Measurements from ENCODE around the gene ZNF273. TPM values are rescaled to one million over a fixed set of nuclear protein-coding genes. Genes with fewer than 3 reads are reported as not detected.
A peak's percentile ranks its signal among the peaks of the same experiment; 100 is the strongest.
"Not testable (repeated sequence)": the region's sequence is repeated elsewhere in the genome, so short reads cannot be mapped to it uniquely, and the experiment has no call there.

Gene ZNF273
- total and polyA plus RNA-seq, 10 donors: 2.4 to 10.4 (median 6.1) TPM

DNA sequence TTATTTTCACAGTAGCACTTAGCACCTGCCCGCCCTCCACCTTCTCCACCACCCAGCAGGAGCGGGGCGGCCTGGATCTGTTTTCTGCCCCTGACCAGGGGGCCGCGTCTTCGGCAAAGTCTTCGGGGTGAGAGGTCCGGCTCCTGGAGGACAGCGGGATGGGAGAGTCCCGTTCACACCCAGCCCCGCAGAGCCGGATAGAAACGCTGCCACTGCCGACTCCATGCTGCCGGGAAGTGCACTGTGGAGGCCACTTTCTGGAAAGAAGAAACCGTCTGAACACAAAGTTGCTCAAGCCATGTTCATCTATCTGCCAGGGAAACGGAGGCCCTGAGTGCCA is 14.5 kb upstream of the ZNF273 start:
- intact Hi-C loops (cut with DNase I; ENCODE audit: low total_unique reads): no loop called here
- no peak for TF ChIP-seq POLR2AphosphoS5 (IDR thresholded peaks at IDR 0.05)
- no peak for TF ChIP-seq POLR2A (IDR thresholded peaks at IDR 0.05)
- TF ChIP-seq, protein P1, sequence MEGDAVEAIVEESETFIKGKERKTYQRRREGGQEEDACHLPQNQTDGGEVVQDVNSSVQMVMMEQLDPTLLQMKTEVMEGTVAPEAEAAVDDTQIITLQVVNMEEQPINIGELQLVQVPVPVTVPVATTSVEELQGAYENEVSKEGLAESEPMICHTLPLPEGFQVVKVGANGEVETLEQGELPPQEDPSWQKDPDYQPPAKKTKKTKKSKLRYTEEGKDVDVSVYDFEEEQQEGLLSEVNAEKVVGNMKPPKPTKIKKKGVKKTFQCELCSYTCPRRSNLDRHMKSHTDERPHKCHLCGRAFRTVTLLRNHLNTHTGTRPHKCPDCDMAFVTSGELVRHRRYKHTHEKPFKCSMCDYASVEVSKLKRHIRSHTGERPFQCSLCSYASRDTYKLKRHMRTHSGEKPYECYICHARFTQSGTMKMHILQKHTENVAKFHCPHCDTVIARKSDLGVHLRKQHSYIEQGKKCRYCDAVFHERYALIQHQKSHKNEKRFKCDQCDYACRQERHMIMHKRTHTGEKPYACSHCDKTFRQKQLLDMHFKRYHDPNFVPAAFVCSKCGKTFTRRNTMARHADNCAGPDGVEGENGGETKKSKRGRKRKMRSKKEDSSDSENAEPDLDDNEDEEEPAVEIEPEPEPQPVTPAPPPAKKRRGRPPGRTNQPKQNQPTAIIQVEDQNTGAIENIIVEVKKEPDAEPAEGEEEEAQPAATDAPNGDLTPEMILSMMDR (IDR thresholded peaks at IDR 0.05 in 8 of 11, conservative IDR thresholded peaks at IDR 0.05 in 3 of 11): no peak
- peaks cover 0 to 58% (median 11%) of the 10 kb centered on the region in 7 donors for H3K27me3 ChIP-seq (replicated peaks in 1 of 7)
- H3K27ac ChIP-seq: peak overlapping the region in 1 of 8 donors; percentile 53
- H3K9me3 ChIP-seq: peaks cover 0 to 8% (median 0%) of the 10 kb centered on the region in 8 donors
- peak overlapping the region; percentile 31 to 68 (median 44) for H3K4me3 ChIP-seq
- peaks cover 9 to 23% (median 18%) of the 10 kb centered on the region in 6 donors for H3K4me1 ChIP-seq
- 1 to 4% (median 2%) methylated on average over 16 to 17 of the region's 17 CpGs for WGBS, 5 donors
- H3K36me3 ChIP-seq: no peaks in the 10 kb centered on the region
- DNase-seq: no peak

DNA sequence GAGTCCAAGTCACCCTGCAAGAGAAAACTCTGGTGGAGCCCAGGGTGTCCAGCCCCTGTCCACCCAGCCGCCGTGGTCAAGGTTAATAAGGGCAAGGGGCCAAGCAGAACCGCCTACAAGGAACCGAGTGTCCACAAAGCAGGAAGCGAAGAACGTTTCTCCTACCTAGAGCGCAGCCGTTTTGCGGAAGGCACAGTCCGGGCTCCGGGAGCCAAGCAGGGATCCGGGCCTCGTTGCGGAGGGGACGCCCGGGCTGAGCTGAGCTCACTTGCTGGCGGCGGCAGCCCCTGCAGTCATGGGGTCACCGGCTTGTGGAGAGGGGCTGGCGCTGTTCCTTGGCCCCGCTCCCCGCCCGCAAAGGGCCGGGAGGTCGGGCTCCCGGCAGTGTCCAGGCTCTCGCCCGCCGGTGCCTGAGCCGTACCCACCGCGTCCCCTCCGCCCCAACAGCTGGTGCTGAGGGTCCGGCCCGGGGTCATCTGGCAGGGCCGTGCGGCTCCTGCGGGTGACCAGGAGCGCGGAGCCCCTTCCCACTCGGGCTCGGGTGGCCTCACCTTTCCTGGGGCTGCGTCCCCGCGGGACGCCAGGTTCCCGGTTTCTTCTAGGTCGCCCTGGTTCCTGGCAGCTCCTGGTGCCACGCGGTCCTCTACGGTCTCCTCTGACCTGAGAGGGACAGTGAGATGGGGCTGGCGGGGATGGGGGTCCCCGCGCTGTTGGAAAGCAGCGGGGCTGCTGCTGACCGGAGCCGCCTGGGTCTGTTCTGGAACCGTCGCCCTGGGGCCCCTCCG is 14.0 kb upstream of the ZNF273 start:
- Histone ChIP-seq H3K9me3 (peaks cover 0 to 2% (median 0%) of the 10 kb centered on the region in 8 donors), H3K27ac (peak overlapping the region in 1 of 8 donors; percentile 53), H3K4me1 (peaks cover 9 to 23% (median 18%) of the 10 kb centered on the region in 6 donors), H3K36me3 (no peaks in the 10 kb centered on the region), H3K4me3 (peak overlapping the region; percentile 31 to 68 (median 44)), H3K27me3 (replicated peaks in 1 of 7) (peaks cover 0 to 53% (median 11%) of the 10 kb centered on the region in 7 donors)
- peak; percentile 88 for DNase-seq
- intact Hi-C loops (cut with DNase I; ENCODE audit: low total_unique reads): no loop called here
- TF ChIP-seq POLR2A (IDR thresholded peaks at IDR 0.05) (peak in 1 of 3 donors; percentile 4), POLR2AphosphoS5 (IDR thresholded peaks at IDR 0.05) (peak in 2 of 3 donors; percentile 47 to 53)
- TF ChIP-seq, protein P1 (IDR thresholded peaks at IDR 0.05 in 8 of 11, conservative IDR thresholded peaks at IDR 0.05 in 3 of 11): no peak
- 2 to 5% (median 3%) methylated on average over 6 to 60 of the region's 60 CpGs for WGBS, 5 donors

DNA sequence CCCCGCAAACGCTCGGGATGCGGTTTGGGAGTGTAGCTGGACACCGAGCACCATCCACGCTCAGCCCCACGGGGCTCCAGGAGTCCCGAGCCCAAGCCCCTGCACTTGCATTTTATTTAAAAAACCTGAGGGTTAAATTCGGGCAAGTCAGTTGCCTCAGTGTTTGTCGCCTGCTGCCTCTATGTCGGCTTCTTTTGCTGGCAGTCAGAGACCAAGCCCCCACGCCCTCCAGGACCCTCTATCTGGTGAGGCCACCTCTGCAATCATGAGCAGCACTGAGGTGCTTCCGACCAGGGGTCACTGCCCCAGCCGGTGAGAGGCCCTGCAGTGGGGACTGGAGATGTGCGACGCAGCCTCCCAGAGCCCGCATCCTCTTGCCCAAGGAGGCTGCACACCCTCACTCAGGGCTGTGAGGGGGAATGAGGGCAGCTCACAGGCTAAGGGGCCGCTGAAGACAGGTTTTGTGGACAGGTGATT is 13.3 kb upstream of the ZNF273 start:
- TF ChIP-seq POLR2AphosphoS5 (IDR thresholded peaks at IDR 0.05) (no peak), POLR2A (IDR thresholded peaks at IDR 0.05) (no peak)
- TF ChIP-seq, protein P1 (IDR thresholded peaks at IDR 0.05 in 8 of 11, conservative IDR thresholded peaks at IDR 0.05 in 3 of 11): no peak
- intact Hi-C loops (cut with DNase I; ENCODE audit: low total_unique reads): no loop called here
- H3K27ac ChIP-seq: no peak overlapping the region
- 27 to 46% (median 33%) methylated on average over 4 to 18 of the region's 18 CpGs for WGBS, 5 donors
- peaks cover 9 to 23% (median 18%) of the 10 kb centered on the region in 6 donors for H3K4me1 ChIP-seq
- peaks cover 0 to 48% (median 11%) of the 10 kb centered on the region in 7 donors for H3K27me3 ChIP-seq (replicated peaks in 1 of 7)
- no peaks in the 10 kb centered on the region for H3K36me3 ChIP-seq
- H3K9me3 ChIP-seq: no peaks in the 10 kb centered on the region
- peak overlapping the region in 6 of 8 donors; percentile 37 to 68 (median 46) for H3K4me3 ChIP-seq
- no peak for DNase-seq

DNA sequence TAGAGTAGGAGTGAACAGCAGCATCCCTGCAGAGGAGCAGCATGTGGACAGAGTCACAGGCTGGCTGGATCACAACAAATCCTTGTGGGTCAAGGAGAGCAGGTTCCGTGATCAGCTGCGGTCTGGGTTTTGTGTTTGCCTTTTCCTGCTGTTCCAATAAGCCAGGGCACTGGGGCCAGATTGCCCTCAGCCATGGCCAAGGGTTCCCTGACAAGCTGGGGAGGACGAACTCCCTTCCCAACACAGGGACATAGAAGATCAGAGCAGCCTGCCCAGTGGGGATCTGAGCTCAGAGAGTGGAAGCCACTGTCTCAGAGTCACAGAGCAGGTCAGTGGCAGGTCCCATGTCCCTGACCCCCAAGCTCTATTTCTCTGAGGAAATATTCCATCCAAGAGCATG is 12.8 kb upstream of the ZNF273 start:
- peaks cover 0 to 51% (median 11%) of the 10 kb centered on the region in 7 donors for H3K27me3 ChIP-seq (replicated peaks in 1 of 7)
- H3K36me3 ChIP-seq; H3K27ac ChIP-seq; intact Hi-C loops (cut with DNase I; ENCODE audit: low total_unique reads); H3K9me3 ChIP-seq; DNase-seq; H3K4me3 ChIP-seq: not testable (repeated sequence)
- H3K4me1 ChIP-seq: peaks cover 9 to 23% (median 18%) of the 10 kb centered on the region in 6 donors
- WGBS, 5 donors: 75 to 93% (median 84%) methylated on average over 3 of the region's 3 CpGs

All from spleen (tissue), 11 donors.